Lower leg skin (tissue), 4 donors: Measurements from ENCODE around the gene SSH3. TPM values are rescaled to one million over a fixed set of nuclear protein-coding genes. Genes with fewer than 3 reads are reported as not detected.

Experiments used
- DNase-seq, 2 donors: peaks; one replicate each; pipeline ENCODE4 v3.0.0-alpha.2; 2019; ENCODE audit warnings: low spot score in 2 of 2
- H3K4me3 ChIP-seq: fragments of 200-600 bp; sonication (generic); 2 replicates; pipeline ENCODE4 v1.5.1; 2017; ENCODE audit warnings: mild to moderate bottlenecking, low read depth; ENCODE audit not compliant: poor library complexity, severe bottlenecking
- CTCF ChIP-seq, 3 donors: fragments of 450-650 bp; IDR thresholded peaks; one replicate each; pipeline ENCODE4 v1.5.1; 2016; ENCODE audit warnings: antibody characterized with exemption in 3 of 3, mild to moderate bottlenecking in 3 of 3, moderate library complexity in 2 of 3
- POLR2A ChIP-seq, 2 donors: fragments of 450-650 bp; IDR thresholded peaks; one replicate each; pipeline ENCODE4 v1.6.1; 2016 to 2017; ENCODE audit warnings: antibody characterized with exemption in 2 of 2, mild to moderate bottlenecking in 1 of 2, moderate library complexity in 1 of 2
- WGBS, 2 donors: methylation state at CpG; one replicate each; pipeline ENCODE4 v1.1.5; 2018; 5-methylcytosine and 5-hydroxymethylcytosine counted together
- intact Hi-C: fragments of 100-400 bp; cut with DNase I; formaldehyde crosslinking; loops from one replicate; pipeline ENCODE4 v1.15.0; 2023; ENCODE audit warnings: low total_unique reads
- total RNA-seq, 4 donors: library from RNA; depleted of rRNA; stranded (reverse); fragments of >200 nt; gene quantifications; one replicate each; pipeline ENCODE4 v1.1.0, GENCODE V29; 2016

Gene SSH3
- total RNA-seq, 4 donors from 2014 or later = 58.6 to 71.0 (median 62.0) TPM

- H3K4me3 ChIP-seq = no peak overlapping the region
- WGBS, 2 donors = 85 to 89% methylated on average over 14 of the region's 14 CpGs
- TF ChIP-seq CTCF (IDR thresholded peaks at IDR 0.05) = no peak
- no peak for TF ChIP-seq POLR2A (IDR thresholded peaks at IDR 0.05)
- DNase-seq = no peak
- intact Hi-C loops = no loop called here
These were observed 24.3 kb upstream of the SSH3 start for GRCh38 chr11:67278939-67279588.

- TF ChIP-seq CTCF (IDR thresholded peaks at IDR 0.05) (no peak), POLR2A (IDR thresholded peaks at IDR 0.05) (no peak)
- 86 to 89% methylated on average over 13 to 17 of the region's 17 CpGs for WGBS, 2 donors
These were observed 23.6 kb upstream of the SSH3 start for GRCh38 chr11:67279589-67280340.

GRCh38 chr11:67280341-67280787 lies 23.0 kb upstream of the SSH3 start:
- no peak overlapping the region for H3K4me3 ChIP-seq
- WGBS, 2 donors = 81 to 82% methylated on average over 13 of the region's 13 CpGs
- no peak for TF ChIP-seq POLR2A (IDR thresholded peaks at IDR 0.05)
- no peak for TF ChIP-seq CTCF (IDR thresholded peaks at IDR 0.05)
- intact Hi-C loops = no loop called here
- DNase-seq = no peak

More at GRCh38 chr11:67279589-67280340, 23.6 kb upstream of the SSH3 start:
- H3K4me3 ChIP-seq = no peak overlapping the region
- intact Hi-C loops = no loop called here
- DNase-seq = no peak

GRCh38 chr11:67280788-67281551 lies 22.4 kb upstream of the SSH3 start:
- H3K4me3 ChIP-seq = no peak overlapping the region
- 93 to 96% methylated on average over 26 to 31 of the region's 31 CpGs for WGBS, 2 donors
- intact Hi-C loops = no loop called here
- TF ChIP-seq CTCF (IDR thresholded peaks at IDR 0.05) (no peak), POLR2A (IDR thresholded peaks at IDR 0.05) (no peak)
- no peak for DNase-seq

GRCh38 chr11:67281552-67282150 lies 21.7 kb upstream of the SSH3 start:
- 91 to 97% methylated on average over 19 to 24 of the region's 27 CpGs for WGBS, 2 donors
- H3K4me3 ChIP-seq = no peak overlapping the region
- intact Hi-C loops = no loop called here
- DNase-seq = no peak
- TF ChIP-seq POLR2A (IDR thresholded peaks at IDR 0.05) = no peak
- no peak for TF ChIP-seq CTCF (IDR thresholded peaks at IDR 0.05)
